ENCODE results near the gene GPR61. TPM values are rescaled to one million over a fixed set of nuclear protein-coding genes. Genes with fewer than 3 reads are reported as not detected.

Gene GPR61
- total and polyA plus RNA-seq, 2 experiments from 2014 or later = 1.9 to 3.3 TPM

- no peak for TF ChIP-seq CTCF (IDR thresholded peaks at IDR 0.05; ENCODE audit: low read depth, low read length)
- Histone ChIP-seq H3K36me3 (no peaks in the 10 kb centered on the region), H3K9me3 (ENCODE audit: low read depth) (no peaks in the 10 kb centered on the region), H3K4me1 (ENCODE audit: low read depth) (peaks cover 21% of the 10 kb centered on the region), H3K4me3 (no peak overlapping the region), H3K27me3 (no peaks in the 10 kb centered on the region), H3K27ac (no peak overlapping the region)
- DNase-seq (ENCODE audit: low read depth in 1 of 2, low spot score in 1 of 2) = no peak
Observed at GRCh38 chr1:109564194-109564878, 24.7 kb downstream of the GPR61 start.

GRCh38 chr1:109565241-109565640, 25.6 kb downstream of the GPR61 start:
- peaks cover 24% of the 10 kb centered on the region for H3K4me1 ChIP-seq (ENCODE audit: low read depth)
- H3K4me3 ChIP-seq = no peak overlapping the region
- no peak for TF ChIP-seq CTCF (IDR thresholded peaks at IDR 0.05; ENCODE audit: low read depth, low read length)
- no peaks in the 10 kb centered on the region for H3K36me3 ChIP-seq
- DNase-seq (ENCODE audit: low read depth in 1 of 2, low spot score in 1 of 2) = no peak
- H3K9me3 ChIP-seq (ENCODE audit: low read depth) = no peaks in the 10 kb centered on the region
- H3K27ac ChIP-seq = no peak overlapping the region
- H3K27me3 ChIP-seq = no peaks in the 10 kb centered on the region

- Histone ChIP-seq H3K4me1 (ENCODE audit: low read depth) (peaks cover 27% of the 10 kb centered on the region), H3K9me3 (ENCODE audit: low read depth) (no peaks in the 10 kb centered on the region), H3K27me3 (no peaks in the 10 kb centered on the region), H3K4me3 (no peak overlapping the region), H3K27ac (peak overlapping the region; percentile 14), H3K36me3 (no peaks in the 10 kb centered on the region)
- DNase-seq (ENCODE audit: low read depth in 1 of 2, low spot score in 1 of 2) = no peak
- no peak for TF ChIP-seq CTCF (IDR thresholded peaks at IDR 0.05; ENCODE audit: low read depth, low read length)
Observed at GRCh38 chr1:109566982-109567381, 27.3 kb downstream of the GPR61 start.

- H3K27ac ChIP-seq = no peak overlapping the region
- H3K27me3 ChIP-seq = no peaks in the 10 kb centered on the region
- no peaks in the 10 kb centered on the region for H3K36me3 ChIP-seq
- H3K4me3 ChIP-seq = no peak overlapping the region
- no peaks in the 10 kb centered on the region for H3K9me3 ChIP-seq (ENCODE audit: low read depth)
- TF ChIP-seq CTCF (IDR thresholded peaks at IDR 0.05; ENCODE audit: low read depth, low read length) = no peak
- DNase-seq (ENCODE audit: low read depth in 1 of 2, low spot score in 1 of 2) = no peak
- H3K4me1 ChIP-seq (ENCODE audit: low read depth) = peaks cover 24% of the 10 kb centered on the region
Observed at GRCh38 chr1:109567877-109568672, 28.4 kb downstream of the GPR61 start.

- Histone ChIP-seq H3K36me3 (no peaks in the 10 kb centered on the region), H3K27ac (no peak overlapping the region), H3K27me3 (no peaks in the 10 kb centered on the region), H3K4me1 (ENCODE audit: low read depth) (peaks cover 24% of the 10 kb centered on the region), H3K4me3 (no peak overlapping the region), H3K9me3 (ENCODE audit: low read depth) (no peaks in the 10 kb centered on the region)
- TF ChIP-seq CTCF (IDR thresholded peaks at IDR 0.05; ENCODE audit: low read depth, low read length) = no peak
- DNase-seq (ENCODE audit: low read depth in 1 of 2, low spot score in 1 of 2) = no peak
Observed at GRCh38 chr1:109569323-109569722, 29.7 kb downstream of the GPR61 start.
